ENCODE measurements around the gene ACTRT2. TPM values are rescaled to one million over a fixed set of nuclear protein-coding genes. Genes with fewer than 3 reads are reported as not detected.

The ACTRT2 gene
- total and polyA plus RNA-seq, 7 donors, result not detected

GRCh38 chr1:2983319-2983705 is 38.0 kb upstream of the ACTRT2 start:
- DNase-seq, result peak; percentile 56
- H3K4me3 ChIP-seq, result no peak overlapping the region
- H3K36me3 ChIP-seq, result no peaks in the 10 kb centered on the region
- 86 to 88% methylated on average over 15 of the region's 15 CpGs for WGBS, 2 donors
- peaks cover 0 to 36% (median 0%) of the 10 kb centered on the region in 3 donors for H3K27me3 ChIP-seq
- H3K4me1 ChIP-seq, result no peaks in the 10 kb centered on the region
- no peaks in the 10 kb centered on the region for H3K9me3 ChIP-seq
- TF ChIP-seq POLR2AphosphoS5 (IDR thresholded peaks at IDR 0.05) (no peak), POLR2A (IDR thresholded peaks at IDR 0.05) (no peak), EP300 (IDR thresholded peaks at IDR 0.05) (no peak)
- TF ChIP-seq, protein P1, sequence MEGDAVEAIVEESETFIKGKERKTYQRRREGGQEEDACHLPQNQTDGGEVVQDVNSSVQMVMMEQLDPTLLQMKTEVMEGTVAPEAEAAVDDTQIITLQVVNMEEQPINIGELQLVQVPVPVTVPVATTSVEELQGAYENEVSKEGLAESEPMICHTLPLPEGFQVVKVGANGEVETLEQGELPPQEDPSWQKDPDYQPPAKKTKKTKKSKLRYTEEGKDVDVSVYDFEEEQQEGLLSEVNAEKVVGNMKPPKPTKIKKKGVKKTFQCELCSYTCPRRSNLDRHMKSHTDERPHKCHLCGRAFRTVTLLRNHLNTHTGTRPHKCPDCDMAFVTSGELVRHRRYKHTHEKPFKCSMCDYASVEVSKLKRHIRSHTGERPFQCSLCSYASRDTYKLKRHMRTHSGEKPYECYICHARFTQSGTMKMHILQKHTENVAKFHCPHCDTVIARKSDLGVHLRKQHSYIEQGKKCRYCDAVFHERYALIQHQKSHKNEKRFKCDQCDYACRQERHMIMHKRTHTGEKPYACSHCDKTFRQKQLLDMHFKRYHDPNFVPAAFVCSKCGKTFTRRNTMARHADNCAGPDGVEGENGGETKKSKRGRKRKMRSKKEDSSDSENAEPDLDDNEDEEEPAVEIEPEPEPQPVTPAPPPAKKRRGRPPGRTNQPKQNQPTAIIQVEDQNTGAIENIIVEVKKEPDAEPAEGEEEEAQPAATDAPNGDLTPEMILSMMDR (IDR thresholded peaks at IDR 0.05), result no peak
- H3K27ac ChIP-seq, result no peak overlapping the region
- intact Hi-C loops (cut with DNase I), result no loop called here

GRCh38 chr1:2983706-2984398 is 37.4 kb upstream of the ACTRT2 start:
- intact Hi-C loops (cut with DNase I), result no loop called here
- H3K27ac ChIP-seq, result no peak overlapping the region
- no peak for TF ChIP-seq POLR2A (IDR thresholded peaks at IDR 0.05)
- no peak for TF ChIP-seq POLR2AphosphoS5 (IDR thresholded peaks at IDR 0.05)
- no peak for TF ChIP-seq EP300 (IDR thresholded peaks at IDR 0.05)
- TF ChIP-seq, protein P1 (IDR thresholded peaks at IDR 0.05), result no peak
- H3K27me3 ChIP-seq, result peaks cover 0 to 32% (median 0%) of the 10 kb centered on the region in 3 donors
- H3K4me3 ChIP-seq, result no peak overlapping the region
- H3K9me3 ChIP-seq, result no peaks in the 10 kb centered on the region
- DNase-seq, result peak; percentile 52
- no peaks in the 10 kb centered on the region for H3K4me1 ChIP-seq
- H3K36me3 ChIP-seq, result no peaks in the 10 kb centered on the region
- 61 to 80% methylated on average over 21 of the region's 21 CpGs for WGBS, 2 donors

- TF ChIP-seq POLR2A (IDR thresholded peaks at IDR 0.05) (no peak), EP300 (IDR thresholded peaks at IDR 0.05) (no peak), POLR2AphosphoS5 (IDR thresholded peaks at IDR 0.05) (no peak)
- TF ChIP-seq, protein P1 (IDR thresholded peaks at IDR 0.05), result no peak
- H3K36me3 ChIP-seq, result no peaks in the 10 kb centered on the region
- no peaks in the 10 kb centered on the region for H3K4me1 ChIP-seq
- WGBS, 2 donors, result 85 to 90% methylated on average over 12 of the region's 12 CpGs
- peaks cover 0 to 33% (median 0%) of the 10 kb centered on the region in 3 donors for H3K27me3 ChIP-seq
- no peak overlapping the region for H3K27ac ChIP-seq
- peak; percentile 39 for DNase-seq
- no peaks in the 10 kb centered on the region for H3K9me3 ChIP-seq
- intact Hi-C loops (cut with DNase I), result no loop called here
- no peak overlapping the region for H3K4me3 ChIP-seq
These were observed 36.7 kb upstream of the ACTRT2 start for GRCh38 chr1:2984399-2985061.

DNA sequence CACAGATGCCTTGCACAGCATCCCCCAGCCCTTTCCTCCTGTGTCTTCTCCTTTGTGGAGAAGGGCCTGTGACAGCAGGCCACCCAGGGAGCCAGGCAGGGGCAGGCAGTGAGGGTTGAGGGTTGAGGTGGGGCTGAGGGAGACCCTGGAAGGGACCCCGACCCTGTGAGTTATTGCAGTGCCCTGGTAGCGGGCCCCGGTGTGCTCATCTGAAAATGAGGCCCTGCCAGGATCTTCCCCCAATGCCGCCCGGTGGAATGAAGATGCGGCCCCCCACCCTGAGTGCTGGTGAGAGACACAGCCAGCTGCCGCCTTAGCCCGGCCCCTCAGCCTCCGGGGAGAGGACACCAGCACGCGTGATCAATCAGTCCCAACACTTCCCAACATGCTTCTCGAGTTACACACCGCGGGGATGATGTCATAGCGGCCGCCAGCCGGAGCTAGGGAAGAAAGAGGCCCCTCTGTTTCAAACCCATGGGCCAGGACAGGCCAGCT is 36.2 kb upstream of the ACTRT2 start:
- Histone ChIP-seq H3K27me3 (peaks cover 0 to 39% (median 0%) of the 10 kb centered on the region in 3 donors), H3K27ac (no peak overlapping the region), H3K36me3 (no peaks in the 10 kb centered on the region), H3K9me3 (no peaks in the 10 kb centered on the region), H3K4me1 (no peaks in the 10 kb centered on the region), H3K4me3 (no peak overlapping the region)
- intact Hi-C loops (cut with DNase I), result no loop called here
- TF ChIP-seq POLR2AphosphoS5 (IDR thresholded peaks at IDR 0.05), result no peak
- TF ChIP-seq, protein P1 (IDR thresholded peaks at IDR 0.05), result no peak
- TF ChIP-seq POLR2A (IDR thresholded peaks at IDR 0.05), result no peak
- TF ChIP-seq EP300 (IDR thresholded peaks at IDR 0.05), result no peak
- WGBS, 2 donors, result 68 to 70% methylated on average over 17 of the region's 17 CpGs
- peak; percentile 65 for DNase-seq

Data from sigmoid colon (tissue), 7 donors.